Gastrocnemius medialis (tissue), 4 donors: Measurements from ENCODE around the gene CELF4. TPM values are rescaled to one million over a fixed set of nuclear protein-coding genes. Genes with fewer than 3 reads are reported as not detected.
A peak's percentile ranks its signal among the peaks of the same experiment; 100 is the strongest.

Source experiments
- ATAC-seq, 2 donors: fragments of 150-250 bp; one replicate each; pipeline ENCODE4 v1.9.1; 2016
- DNase-seq, 2 donors: peaks; one replicate each; pipeline ENCODE4 v3.0.0-alpha.2; 2019
- H3K27ac ChIP-seq, 4 donors: fragments of 200-600 bp; sonication (generic); 1 replicate in 1 of 4; 2 replicates in 3 of 4; pipeline ENCODE4 v1.5.1; 2016 to 2018; ENCODE audit warnings: mild to moderate bottlenecking in 2 of 4, moderate library complexity in 1 of 4
- H3K27me3 ChIP-seq, 3 donors: fragments of 200-600 bp; sonication (generic) in 2 of 3; 1 replicate in 1 of 3; 2 replicates in 2 of 3; pipeline versions ENCODE4 v1.5.1 to v1.6.0; 2016 to 2019; ENCODE audit warnings: mild to moderate bottlenecking in 1 of 3, moderate library complexity in 1 of 3
- H3K36me3 ChIP-seq, 2 donors: fragments of 200-600 bp; sonication (generic) in 1 of 2; one replicate each; pipeline ENCODE4 v1.5.1; 2017 to 2018
- H3K4me1 ChIP-seq, 2 donors: fragments of 200-600 bp; sonication (generic) in 1 of 2; one replicate each; pipeline ENCODE4 v1.5.1; 2016 to 2017; ENCODE audit warnings: mild to moderate bottlenecking in 2 of 2
- H3K4me3 ChIP-seq, 4 donors: fragments of 200-600 bp; sonication (generic) in 3 of 4; 1 replicate in 1 of 4; 2 replicates in 3 of 4; pipeline ENCODE4 v1.5.1; 2016 to 2019; ENCODE audit warnings: mild to moderate bottlenecking in 2 of 4
- H3K9me3 ChIP-seq, 3 donors: fragments of 200-600 bp; sonication (generic) in 2 of 3; 1 replicate in 1 of 3; 2 replicates in 2 of 3; pipeline ENCODE4 v1.5.1; 2016 to 2019
- POLR2A ChIP-seq, 2 donors: fragments of 450-650 bp; IDR thresholded peaks; one replicate each; pipeline ENCODE4 v1.6.1; 2017; ENCODE audit warnings: antibody characterized with exemption in 2 of 2, mild to moderate bottlenecking in 2 of 2, moderate library complexity in 2 of 2
- in situ Hi-C, 4 donors: fragments of 200-750 bp; cut with MboI; loops; one replicate each; pipeline versions ENCODE4 v1.15.0 to v1.8.0; 2017; ENCODE audit warnings: low sequenced_read_pairs in 4 of 4
- intact Hi-C: fragments of 100-400 bp; cut with DNase I; formaldehyde crosslinking; loops from one replicate; pipeline ENCODE4 v1.15.1; 2023; ENCODE audit warnings: low total_unique reads
- total RNA-seq, 4 donors: library from RNA; depleted of rRNA; stranded (reverse); fragments of >200 nt; gene quantifications; one replicate each; pipeline versions ENCODE4 v1.1.0 to v1.2.3, GENCODE V29; 2016
- TF ChIP-seq, protein P1 (sequence below), 5 experiments: fragments of 450-650 bp in 3 of 5; fragments of 200-600 bp in 2 of 5; sonication (generic) in 2 of 5; IDR thresholded peaks in 4 of 5; conservative IDR thresholded peaks in 1 of 5; 1 replicate in 4 of 5; 2 replicates in 1 of 5; pipeline ENCODE4 v1.5.1; 2016 to 2019; ENCODE audit warnings: antibody characterized with exemption in 5 of 5, mild to moderate bottlenecking in 3 of 5, moderate library complexity in 3 of 5

Gene CELF4
- total RNA-seq, 4 donors from 2014 or later = not detected

DNA sequence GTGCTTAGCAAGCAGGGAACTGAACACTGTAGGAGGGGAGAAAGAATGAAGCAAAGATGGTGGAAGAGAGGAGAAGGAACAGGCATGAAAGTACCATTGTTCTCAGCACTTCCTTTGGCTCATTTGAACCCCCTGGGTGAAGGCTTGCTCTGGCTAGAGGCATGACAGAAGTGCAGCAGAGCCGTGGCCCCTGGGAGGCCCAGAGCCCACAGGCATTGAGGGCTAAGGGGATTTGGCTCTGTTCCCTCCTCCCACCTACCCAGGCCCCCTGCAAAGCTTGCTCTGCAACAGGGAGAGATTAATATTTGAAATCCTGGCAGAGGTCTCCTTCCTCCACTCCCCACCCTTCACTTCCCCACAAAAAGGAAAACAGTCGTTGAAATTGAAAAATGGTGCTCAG is 262.6 kb downstream of the CELF4 start:
- no peak for TF ChIP-seq POLR2A (IDR thresholded peaks at IDR 0.05)
- TF ChIP-seq, protein P1, sequence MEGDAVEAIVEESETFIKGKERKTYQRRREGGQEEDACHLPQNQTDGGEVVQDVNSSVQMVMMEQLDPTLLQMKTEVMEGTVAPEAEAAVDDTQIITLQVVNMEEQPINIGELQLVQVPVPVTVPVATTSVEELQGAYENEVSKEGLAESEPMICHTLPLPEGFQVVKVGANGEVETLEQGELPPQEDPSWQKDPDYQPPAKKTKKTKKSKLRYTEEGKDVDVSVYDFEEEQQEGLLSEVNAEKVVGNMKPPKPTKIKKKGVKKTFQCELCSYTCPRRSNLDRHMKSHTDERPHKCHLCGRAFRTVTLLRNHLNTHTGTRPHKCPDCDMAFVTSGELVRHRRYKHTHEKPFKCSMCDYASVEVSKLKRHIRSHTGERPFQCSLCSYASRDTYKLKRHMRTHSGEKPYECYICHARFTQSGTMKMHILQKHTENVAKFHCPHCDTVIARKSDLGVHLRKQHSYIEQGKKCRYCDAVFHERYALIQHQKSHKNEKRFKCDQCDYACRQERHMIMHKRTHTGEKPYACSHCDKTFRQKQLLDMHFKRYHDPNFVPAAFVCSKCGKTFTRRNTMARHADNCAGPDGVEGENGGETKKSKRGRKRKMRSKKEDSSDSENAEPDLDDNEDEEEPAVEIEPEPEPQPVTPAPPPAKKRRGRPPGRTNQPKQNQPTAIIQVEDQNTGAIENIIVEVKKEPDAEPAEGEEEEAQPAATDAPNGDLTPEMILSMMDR (IDR thresholded peaks at IDR 0.05 in 4 of 5, conservative IDR thresholded peaks at IDR 0.05 in 1 of 5) = no peak
- ATAC-seq (no peak), DNase-seq (no peak)
- intact Hi-C loops (no loop called here), in situ Hi-C loops (no loop called here)
- no peak overlapping the region for H3K27ac ChIP-seq
- H3K36me3 ChIP-seq = no peaks in the 10 kb centered on the region
- no peaks in the 10 kb centered on the region for H3K27me3 ChIP-seq
- no peak overlapping the region for H3K4me3 ChIP-seq
- no peaks in the 10 kb centered on the region for H3K4me1 ChIP-seq
- no peaks in the 10 kb centered on the region for H3K9me3 ChIP-seq

DNA sequence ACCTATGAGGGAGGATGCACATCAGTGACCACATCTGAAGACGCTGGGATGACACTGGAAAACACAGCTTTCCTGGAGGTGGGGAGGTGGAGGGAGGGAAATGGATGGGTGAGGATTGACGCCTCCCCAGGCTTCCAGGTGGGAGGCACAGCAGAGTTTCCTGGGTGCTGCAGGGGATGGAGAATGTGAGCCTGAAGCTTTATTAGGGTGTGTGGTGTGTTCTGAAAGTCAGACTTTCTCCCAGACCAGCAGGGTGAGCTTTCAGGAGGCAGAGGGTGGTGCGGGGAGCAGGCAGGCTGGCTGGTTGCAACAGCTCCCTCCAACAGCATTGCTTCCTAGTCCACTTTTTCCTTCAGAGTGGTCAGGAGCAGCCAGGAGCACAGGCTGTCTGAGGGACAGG is 263.1 kb downstream of the CELF4 start:
- H3K9me3 ChIP-seq = no peaks in the 10 kb centered on the region
- H3K27ac ChIP-seq = no peak overlapping the region
- H3K27me3 ChIP-seq = no peaks in the 10 kb centered on the region
- ATAC-seq (no peak), DNase-seq (no peak)
- H3K36me3 ChIP-seq = no peaks in the 10 kb centered on the region
- in situ Hi-C loops = no loop called here
- intact Hi-C loops = no loop called here
- H3K4me3 ChIP-seq = no peak overlapping the region
- TF ChIP-seq POLR2A (IDR thresholded peaks at IDR 0.05) = no peak
- TF ChIP-seq, protein P1 (IDR thresholded peaks at IDR 0.05 in 4 of 5, conservative IDR thresholded peaks at IDR 0.05 in 1 of 5) = no peak
- H3K4me1 ChIP-seq = no peaks in the 10 kb centered on the region

DNA sequence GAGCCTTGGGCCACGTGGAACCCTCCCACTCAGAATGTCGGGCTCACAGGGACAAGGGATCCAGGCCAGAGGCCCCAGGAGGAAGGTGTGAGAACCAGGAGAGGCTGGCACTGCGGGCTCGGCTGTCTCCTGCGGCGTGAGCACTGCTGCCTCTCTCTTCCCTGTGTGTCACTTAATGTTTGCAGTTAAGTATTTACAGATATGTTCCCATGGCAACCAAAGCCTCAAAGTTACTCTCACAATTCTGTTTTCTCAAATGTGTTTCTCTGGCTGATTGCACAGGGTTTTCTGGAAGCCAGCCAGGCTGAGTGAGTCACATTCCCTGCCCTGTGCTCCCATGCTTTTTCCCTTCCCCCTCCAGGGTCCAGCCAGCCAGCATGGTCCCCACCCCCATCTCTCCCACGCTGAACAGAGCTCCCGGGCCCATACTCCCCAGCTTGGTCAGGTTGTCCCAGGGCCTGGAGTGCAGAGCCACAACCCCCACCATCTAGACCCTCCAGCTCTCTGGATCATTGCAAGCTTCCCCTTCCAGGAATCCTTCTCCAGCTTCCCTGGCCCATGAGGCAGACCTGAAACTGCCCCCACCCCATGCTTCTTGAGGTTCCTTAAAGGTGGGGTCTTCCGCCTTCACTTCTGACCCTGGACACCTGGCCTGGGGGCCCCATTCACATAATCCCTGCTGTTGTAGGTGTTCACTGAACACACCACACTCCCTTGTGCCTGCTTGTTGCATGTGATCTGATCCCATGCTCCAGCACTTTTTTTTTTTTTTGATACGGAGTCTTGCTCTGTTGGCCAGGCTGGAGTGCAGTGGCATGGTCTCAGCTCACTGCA is 265.9 kb downstream of the CELF4 start:
- intact Hi-C loops = no loop called here
- H3K27me3 ChIP-seq = no peaks in the 10 kb centered on the region
- no peak overlapping the region for H3K27ac ChIP-seq
- no peak overlapping the region for H3K4me3 ChIP-seq
- DNase-seq (peak; percentile 17 to 31), ATAC-seq (peak; percentile 27 to 48)
- no peaks in the 10 kb centered on the region for H3K9me3 ChIP-seq
- H3K4me1 ChIP-seq = no peaks in the 10 kb centered on the region
- H3K36me3 ChIP-seq = no peaks in the 10 kb centered on the region
- in situ Hi-C loops = no loop called here
- TF ChIP-seq POLR2A (IDR thresholded peaks at IDR 0.05) = no peak
- TF ChIP-seq, protein P1 (IDR thresholded peaks at IDR 0.05 in 4 of 5, conservative IDR thresholded peaks at IDR 0.05 in 1 of 5) = no peak

DNA sequence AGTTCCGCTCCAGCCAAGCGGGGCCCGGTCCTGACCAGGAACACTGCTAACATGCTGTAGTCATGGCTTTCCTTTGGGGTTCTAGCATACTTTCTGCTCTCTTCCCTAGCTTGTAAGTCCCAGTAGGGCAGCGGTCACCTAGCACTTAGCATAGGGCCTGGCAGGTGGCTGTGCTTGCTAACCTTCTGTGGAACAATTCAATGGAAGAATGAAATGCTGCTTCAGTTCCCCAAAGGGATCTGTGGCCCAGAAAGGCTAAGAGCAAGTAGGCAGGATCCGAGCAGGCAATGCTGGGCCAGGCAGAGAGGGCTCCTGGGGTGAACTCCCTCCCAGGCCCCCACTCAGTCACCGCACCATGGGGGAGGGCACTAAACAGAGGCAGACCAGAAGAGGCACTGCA is 266.8 kb downstream of the CELF4 start:
- H3K27me3 ChIP-seq = no peaks in the 10 kb centered on the region
- in situ Hi-C loops (no loop called here), intact Hi-C loops (no loop called here)
- no peaks in the 10 kb centered on the region for H3K9me3 ChIP-seq
- TF ChIP-seq, protein P1 (IDR thresholded peaks at IDR 0.05 in 4 of 5, conservative IDR thresholded peaks at IDR 0.05 in 1 of 5) = no peak
- no peak for TF ChIP-seq POLR2A (IDR thresholded peaks at IDR 0.05)
- no peak overlapping the region for H3K27ac ChIP-seq
- ATAC-seq (no peak), DNase-seq (no peak)
- no peaks in the 10 kb centered on the region for H3K4me1 ChIP-seq
- no peak overlapping the region for H3K4me3 ChIP-seq
- H3K36me3 ChIP-seq = no peaks in the 10 kb centered on the region
